ENCODE measurements around the gene HECW1.

DNA sequence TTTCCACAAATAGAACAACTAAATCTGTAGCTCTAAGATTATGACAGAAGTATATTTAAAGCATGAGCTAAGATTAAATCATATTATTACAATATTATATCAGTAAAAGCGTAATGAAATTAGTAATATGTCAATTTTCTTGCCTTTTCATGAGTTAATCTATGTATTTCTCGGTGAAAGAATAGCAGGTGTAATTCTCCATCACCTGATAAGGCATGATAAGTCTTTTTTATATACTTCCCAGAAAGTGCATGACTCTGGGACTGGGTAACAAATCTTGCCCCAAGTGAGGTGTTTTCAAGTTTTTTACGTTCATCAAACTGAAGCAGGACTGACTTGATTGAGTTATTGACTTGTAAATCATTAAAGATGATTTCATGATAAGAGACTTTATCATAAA, 100.5 kb downstream of the HECW1 start:
- no peak for TF ChIP-seq POLR2A (IDR thresholded peaks at IDR 0.05)
- TF ChIP-seq, protein P1, sequence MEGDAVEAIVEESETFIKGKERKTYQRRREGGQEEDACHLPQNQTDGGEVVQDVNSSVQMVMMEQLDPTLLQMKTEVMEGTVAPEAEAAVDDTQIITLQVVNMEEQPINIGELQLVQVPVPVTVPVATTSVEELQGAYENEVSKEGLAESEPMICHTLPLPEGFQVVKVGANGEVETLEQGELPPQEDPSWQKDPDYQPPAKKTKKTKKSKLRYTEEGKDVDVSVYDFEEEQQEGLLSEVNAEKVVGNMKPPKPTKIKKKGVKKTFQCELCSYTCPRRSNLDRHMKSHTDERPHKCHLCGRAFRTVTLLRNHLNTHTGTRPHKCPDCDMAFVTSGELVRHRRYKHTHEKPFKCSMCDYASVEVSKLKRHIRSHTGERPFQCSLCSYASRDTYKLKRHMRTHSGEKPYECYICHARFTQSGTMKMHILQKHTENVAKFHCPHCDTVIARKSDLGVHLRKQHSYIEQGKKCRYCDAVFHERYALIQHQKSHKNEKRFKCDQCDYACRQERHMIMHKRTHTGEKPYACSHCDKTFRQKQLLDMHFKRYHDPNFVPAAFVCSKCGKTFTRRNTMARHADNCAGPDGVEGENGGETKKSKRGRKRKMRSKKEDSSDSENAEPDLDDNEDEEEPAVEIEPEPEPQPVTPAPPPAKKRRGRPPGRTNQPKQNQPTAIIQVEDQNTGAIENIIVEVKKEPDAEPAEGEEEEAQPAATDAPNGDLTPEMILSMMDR (IDR thresholded peaks at IDR 0.05): no peak

Data from heart left ventricle (tissue), 13 donors.